ENCODE data around the gene ASPSCR1.

DNA sequence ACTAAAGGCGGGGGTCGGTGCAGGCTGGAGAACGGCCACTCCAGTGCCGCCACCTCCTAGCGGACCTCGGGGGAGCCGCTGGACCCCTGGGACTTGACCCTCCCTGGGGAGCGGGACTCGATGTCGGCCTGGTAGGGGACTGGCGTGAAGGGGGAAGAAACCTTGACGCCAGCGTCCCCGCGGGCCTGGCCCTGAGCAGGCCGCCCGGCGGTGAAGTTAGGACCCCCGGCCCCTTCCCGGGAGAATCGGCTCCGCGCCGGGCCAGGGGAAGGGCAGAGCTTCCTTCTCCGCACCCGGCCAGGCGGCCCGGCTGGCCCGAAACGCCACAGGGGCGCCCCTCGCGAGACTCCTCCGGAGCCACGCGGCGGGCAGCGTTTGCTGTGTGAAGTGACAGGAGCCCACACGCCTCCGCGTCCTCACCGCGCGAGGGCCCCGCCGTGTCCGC is 87.8 kb downstream of the ASPSCR1 start:
- TF ChIP-seq CEBPB (tag; IDR thresholded peaks at IDR 0.05) (no peak), POLR2A (conservative IDR thresholded peaks at IDR 0.05) (no peak), FOXJ2 (tag; IDR thresholded peaks at IDR 0.05) (no peak), NRF1 (conservative IDR thresholded peaks at IDR 0.05 in 1 of 2, IDR thresholded peaks at IDR 0.05 in 1 of 2) (no peak), ZNF57 (CRISPR knock-in tag; IDR thresholded peaks at IDR 0.05) (no peak), CTCF (IDR thresholded peaks at IDR 0.05 in 2 of 3, conservative IDR thresholded peaks at IDR 0.05 in 1 of 3; ENCODE audit: insufficient read depth in 2 of 3, low read depth in 1 of 3, low read length in 3 of 3) (no peak), BHLHE40 (IDR thresholded peaks at IDR 0.05; ENCODE audit: low read length) (no peak), BCL6 (CRISPR knock-in tag; IDR thresholded peaks at IDR 0.05) (no peak), STAG1 (CRISPR knock-in tag; IDR thresholded peaks at IDR 0.05; ENCODE audit: borderline replicate concordance) (no peak), HIVEP1 (CRISPR knock-in tag; IDR thresholded peaks at IDR 0.05) (no peak), EWSR1 (IDR thresholded peaks at IDR 0.05; ENCODE audit: borderline replicate concordance, low read depth, partially characterized antibody) (no peak), ZNF583 (CRISPR knock-in tag; IDR thresholded peaks at IDR 0.05) (no peak), POLR2AphosphoS5 (IDR thresholded peaks at IDR 0.05; ENCODE audit: control insufficient read depth, insufficient read depth, low read depth, low read length) (no peak)
- TF ChIP-seq, protein P1, sequence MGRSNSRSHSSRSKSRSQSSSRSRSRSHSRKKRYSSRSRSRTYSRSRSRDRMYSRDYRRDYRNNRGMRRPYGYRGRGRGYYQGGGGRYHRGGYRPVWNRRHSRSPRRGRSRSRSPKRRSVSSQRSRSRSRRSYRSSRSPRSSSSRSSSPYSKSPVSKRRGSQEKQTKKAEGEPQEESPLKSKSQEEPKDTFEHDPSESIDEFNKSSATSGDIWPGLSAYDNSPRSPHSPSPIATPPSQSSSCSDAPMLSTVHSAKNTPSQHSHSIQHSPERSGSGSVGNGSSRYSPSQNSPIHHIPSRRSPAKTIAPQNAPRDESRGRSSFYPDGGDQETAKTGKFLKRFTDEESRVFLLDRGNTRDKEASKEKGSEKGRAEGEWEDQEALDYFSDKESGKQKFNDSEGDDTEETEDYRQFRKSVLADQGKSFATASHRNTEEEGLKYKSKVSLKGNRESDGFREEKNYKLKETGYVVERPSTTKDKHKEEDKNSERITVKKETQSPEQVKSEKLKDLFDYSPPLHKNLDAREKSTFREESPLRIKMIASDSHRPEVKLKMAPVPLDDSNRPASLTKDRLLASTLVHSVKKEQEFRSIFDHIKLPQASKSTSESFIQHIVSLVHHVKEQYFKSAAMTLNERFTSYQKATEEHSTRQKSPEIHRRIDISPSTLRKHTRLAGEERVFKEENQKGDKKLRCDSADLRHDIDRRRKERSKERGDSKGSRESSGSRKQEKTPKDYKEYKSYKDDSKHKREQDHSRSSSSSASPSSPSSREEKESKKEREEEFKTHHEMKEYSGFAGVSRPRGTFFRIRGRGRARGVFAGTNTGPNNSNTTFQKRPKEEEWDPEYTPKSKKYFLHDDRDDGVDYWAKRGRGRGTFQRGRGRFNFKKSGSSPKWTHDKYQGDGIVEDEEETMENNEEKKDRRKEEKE (IDR thresholded peaks at IDR 0.05; ENCODE audit: borderline replicate concordance in 1 of 2, control insufficient read depth in 1 of 2, low read depth in 2 of 2, low read length in 1 of 2) = no peak

Data from K562 (cell line).